Skeletal muscle satellite cell (primary cell): ENCODE results near the gene MTFR1L.
"Not testable (repeated sequence)": the region's sequence is repeated elsewhere in the genome, so short reads cannot be mapped to it uniquely, and the experiment has no call there.

Experiments
- H3K27me3 ChIP-seq: 2 replicates; pipeline ENCODE4 v1.7.0; 2013; ENCODE audit warnings: low read length; ENCODE audit not compliant: control insufficient read depth, insufficient read depth
- H3K36me3 ChIP-seq: 2 replicates; pipeline ENCODE4 v1.7.0; 2013; ENCODE audit warnings: mild to moderate bottlenecking, control low read depth, low read length; ENCODE audit not compliant: insufficient read depth
- H3K4me1 ChIP-seq: 2 replicates; pipeline ENCODE4 v1.7.0; 2013; ENCODE audit warnings: low read length; ENCODE audit not compliant: control insufficient read depth, insufficient read depth
- H3K4me2 ChIP-seq: 2 replicates; pipeline ENCODE4 v1.7.0; 2013; ENCODE audit warnings: mild to moderate bottlenecking, low read length
- H3K4me3 ChIP-seq: 2 replicates; pipeline ENCODE4 v1.7.0; 2013; ENCODE audit warnings: low read length
- H3K9ac ChIP-seq: 2 replicates; pipeline ENCODE4 v1.7.0; 2013; ENCODE audit warnings: mild to moderate bottlenecking, low read depth, low read length, moderate library complexity
- H3K9me3 ChIP-seq: replicated peaks from 2 replicates; pipeline ENCODE4 v1.7.0; 2013; ENCODE audit warnings: mild to moderate bottlenecking, control low read depth, low read length

MTFR1L gene

DNA sequence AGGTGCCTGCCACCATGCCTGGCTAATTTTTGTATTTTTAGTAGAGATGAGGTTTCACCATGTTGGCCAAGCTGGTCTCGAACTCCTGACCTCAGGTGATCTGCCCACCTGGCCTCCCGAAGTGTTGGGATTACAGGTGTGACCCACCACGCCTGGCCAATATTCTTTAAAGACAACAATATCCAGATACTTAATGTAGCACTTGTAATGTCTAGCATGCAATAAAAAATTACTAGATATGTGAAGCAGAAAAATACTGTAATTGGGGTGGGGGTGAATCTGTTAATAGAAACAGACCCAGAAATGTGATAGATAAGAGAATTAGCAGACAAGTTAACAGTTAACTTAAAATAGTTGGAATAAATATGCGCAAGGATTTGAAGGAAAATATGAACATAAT is 20.1 kb downstream of the MTFR1L start:
- not testable (repeated sequence) for H3K4me2 ChIP-seq, H3K36me3 ChIP-seq, H3K4me1 ChIP-seq, H3K9ac ChIP-seq, H3K9me3 ChIP-seq, H3K27me3 ChIP-seq, H3K4me3 ChIP-seq

DNA sequence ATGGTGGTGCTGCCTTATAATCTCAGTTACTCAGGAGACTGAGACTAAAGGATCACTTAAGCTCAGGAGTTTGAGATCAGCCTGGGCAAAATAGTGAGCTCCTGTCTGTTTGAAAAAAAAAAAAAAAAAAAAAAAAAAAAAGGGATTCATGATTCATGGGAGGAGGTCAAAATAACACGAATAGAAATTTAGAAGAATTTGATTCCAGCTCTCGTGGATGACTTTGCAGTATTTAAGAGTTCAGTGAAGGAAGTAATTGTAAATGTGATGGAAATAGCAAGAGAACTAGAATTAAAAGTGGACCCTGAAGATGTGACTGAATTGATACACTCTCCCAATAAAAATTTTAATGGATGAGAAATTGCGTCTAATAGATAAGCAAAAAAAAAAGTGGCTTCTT is 23.7 kb downstream of the MTFR1L start:
- Histone ChIP-seq H3K4me2 (no peak overlapping the region), H3K9ac (no peak overlapping the region), H3K4me3 (no peak overlapping the region), H3K36me3 (no peaks in the 10 kb centered on the region), H3K4me1 (peaks cover under 1% of the 10 kb centered on the region), H3K9me3 (no peaks in the 10 kb centered on the region), H3K27me3 (no peaks in the 10 kb centered on the region)

DNA sequence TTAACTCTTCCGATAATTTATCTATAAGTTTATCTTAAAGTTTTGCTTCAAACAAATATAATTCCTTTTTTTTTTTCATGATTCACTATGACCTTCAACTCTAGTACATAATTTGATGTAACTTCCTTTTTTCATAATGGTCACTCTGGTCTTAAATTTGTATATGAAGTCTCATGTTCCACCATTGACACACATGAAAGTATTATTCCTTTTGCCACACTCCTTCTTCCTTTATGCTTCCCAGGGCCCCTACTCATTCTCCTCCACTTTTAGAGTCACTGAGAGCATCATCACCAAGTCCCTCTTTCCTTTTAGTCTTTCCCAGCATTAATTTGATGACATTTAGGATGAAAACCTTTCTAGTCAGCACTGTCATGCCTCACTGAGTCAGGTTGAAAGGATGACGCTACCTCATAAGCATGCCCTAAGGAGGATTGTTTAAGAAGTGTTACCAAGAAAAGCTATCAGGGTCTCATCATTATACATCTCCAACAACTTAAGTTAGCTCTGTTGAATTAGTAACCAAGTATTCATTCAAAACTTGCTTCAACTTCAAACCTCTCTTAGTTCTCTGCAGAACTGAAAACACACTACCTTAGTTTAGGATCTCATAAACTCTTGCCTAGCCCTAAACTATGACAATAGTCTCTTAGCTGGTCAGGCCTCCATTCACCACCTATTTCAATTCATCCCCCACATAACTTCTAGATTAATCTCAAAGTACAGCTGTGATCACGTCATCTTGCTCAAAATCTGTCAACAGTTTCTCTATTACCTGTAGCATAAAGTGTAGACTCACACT is 25.0 kb downstream of the MTFR1L start:
- Histone ChIP-seq H3K4me2 (no peak overlapping the region), H3K4me1 (peaks cover 7% of the 10 kb centered on the region), H3K27me3 (no peaks in the 10 kb centered on the region), H3K36me3 (no peaks in the 10 kb centered on the region), H3K9ac (no peak overlapping the region), H3K4me3 (no peak overlapping the region), H3K9me3 (no peaks in the 10 kb centered on the region)

DNA sequence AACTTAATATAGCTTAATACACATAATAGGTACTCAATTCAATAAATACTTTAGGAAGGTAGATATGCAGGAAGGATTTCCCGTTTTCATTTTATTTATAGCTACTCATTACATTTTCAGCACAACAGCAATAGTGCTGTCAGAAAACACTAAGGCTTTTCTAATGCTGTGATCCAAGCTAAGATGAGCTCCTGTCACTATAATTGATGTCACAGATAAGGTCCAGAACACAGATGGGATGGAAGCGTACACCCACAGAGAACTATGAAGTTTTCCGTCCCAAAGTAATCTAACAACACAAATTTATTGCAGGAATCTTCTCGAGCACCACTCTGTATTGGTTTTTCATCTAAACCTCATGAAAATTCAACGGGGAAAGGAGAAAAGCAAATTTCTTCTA is 25.9 kb downstream of the MTFR1L start:
- Histone ChIP-seq H3K9ac (no peak overlapping the region), H3K4me1 (peaks cover 7% of the 10 kb centered on the region), H3K36me3 (no peaks in the 10 kb centered on the region), H3K27me3 (no peaks in the 10 kb centered on the region), H3K4me2 (no peak overlapping the region), H3K4me3 (no peak overlapping the region), H3K9me3 (no peaks in the 10 kb centered on the region)

DNA sequence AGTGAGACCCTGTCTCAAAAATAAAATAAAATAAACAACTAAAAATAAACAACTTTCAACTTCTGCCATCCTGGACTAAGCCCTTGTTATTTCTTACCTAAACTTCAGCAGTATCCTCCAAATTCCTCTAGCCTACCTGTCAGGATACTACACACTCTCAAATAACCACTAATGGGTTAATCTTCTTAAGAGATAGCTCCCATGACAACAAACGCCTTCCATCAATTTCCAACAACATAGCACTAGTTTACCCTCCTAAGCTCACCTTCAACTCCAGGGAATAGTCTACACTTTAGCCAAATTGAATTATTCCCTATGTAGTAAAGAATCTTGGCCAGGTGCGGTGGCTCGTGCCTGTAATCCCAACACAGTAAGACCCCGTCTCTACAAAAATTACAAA is 28.2 kb downstream of the MTFR1L start:
- no peak overlapping the region for H3K4me2 ChIP-seq
- no peaks in the 10 kb centered on the region for H3K9me3 ChIP-seq
- H3K9ac ChIP-seq, result no peak overlapping the region
- no peak overlapping the region for H3K4me3 ChIP-seq
- peaks cover 7% of the 10 kb centered on the region for H3K4me1 ChIP-seq
- no peaks in the 10 kb centered on the region for H3K36me3 ChIP-seq
- no peaks in the 10 kb centered on the region for H3K27me3 ChIP-seq

DNA sequence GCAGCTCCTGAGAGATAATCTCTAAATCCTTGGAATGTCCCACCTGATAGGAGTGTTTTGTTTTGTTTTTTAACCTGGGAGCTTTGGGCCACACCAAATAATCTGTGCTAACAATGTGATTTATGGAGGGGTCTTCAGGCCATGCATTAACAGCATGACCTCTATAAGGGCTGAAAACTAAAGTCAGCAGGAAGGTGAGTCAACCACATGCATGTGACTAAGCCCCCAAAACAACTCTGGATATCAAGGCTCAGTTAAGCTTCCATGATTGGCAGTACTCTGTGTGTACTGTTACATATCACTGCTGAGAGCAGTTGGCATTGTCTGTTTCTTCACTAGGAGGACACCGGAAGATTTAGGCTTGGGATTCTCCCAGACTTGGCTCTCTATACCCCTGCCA is 28.8 kb downstream of the MTFR1L start:
- no peaks in the 10 kb centered on the region for H3K27me3 ChIP-seq
- H3K9me3 ChIP-seq, result no peaks in the 10 kb centered on the region
- no peak overlapping the region for H3K4me3 ChIP-seq
- peaks cover 7% of the 10 kb centered on the region for H3K4me1 ChIP-seq
- H3K9ac ChIP-seq, result no peak overlapping the region
- H3K36me3 ChIP-seq, result no peaks in the 10 kb centered on the region
- no peak overlapping the region for H3K4me2 ChIP-seq

DNA sequence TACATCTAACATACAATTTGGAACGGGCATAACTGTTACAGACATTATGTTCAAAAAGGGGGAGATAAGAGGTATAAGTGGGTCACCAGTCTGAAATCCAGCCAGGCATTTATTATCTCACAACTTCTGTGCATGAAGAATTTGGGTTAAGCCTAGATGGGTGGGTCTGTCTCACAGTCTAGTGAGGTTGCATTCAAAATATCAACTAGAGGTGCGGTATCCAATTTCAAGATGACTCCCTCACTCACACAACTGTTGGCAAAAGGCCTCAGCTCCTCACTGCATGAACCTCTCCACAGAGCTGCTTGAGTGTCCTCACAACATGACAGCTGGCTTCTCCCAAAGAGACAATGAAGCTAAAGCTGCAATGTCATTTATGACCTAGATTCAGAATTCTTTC is 34.8 kb downstream of the MTFR1L start:
- Histone ChIP-seq H3K9me3 (no peaks in the 10 kb centered on the region), H3K9ac (no peak overlapping the region), H3K4me2 (no peak overlapping the region)

DNA sequence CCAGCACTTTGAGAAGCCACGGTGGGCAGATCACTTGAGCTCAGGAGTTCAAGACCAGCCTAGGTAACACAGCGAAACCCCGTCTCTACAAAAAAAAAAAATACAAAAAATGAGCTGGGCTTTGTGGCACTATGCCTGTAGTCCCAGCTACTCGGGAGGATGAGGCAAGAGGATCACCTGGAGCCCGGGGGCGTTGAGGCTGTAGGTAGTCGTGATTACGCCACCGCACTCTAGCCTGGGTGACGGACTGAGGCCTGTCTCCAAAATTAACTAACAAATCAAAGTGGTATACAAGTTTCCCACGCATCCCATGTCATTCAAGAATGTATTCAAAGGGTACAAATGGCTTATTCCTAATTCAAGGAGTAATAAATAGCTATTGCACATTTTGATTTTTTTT is 37.1 kb downstream of the MTFR1L start:
- H3K9ac ChIP-seq, result no peak overlapping the region
- H3K27me3 ChIP-seq, result no peaks in the 10 kb centered on the region
- H3K4me1 ChIP-seq, result peaks cover 14% of the 10 kb centered on the region
- H3K4me3 ChIP-seq, result no peak overlapping the region
- H3K4me2 ChIP-seq, result no peak overlapping the region
- H3K36me3 ChIP-seq, result no peaks in the 10 kb centered on the region
- H3K9me3 ChIP-seq, result no peaks in the 10 kb centered on the region

More for the DNA sequence above, 34.8 kb downstream of the MTFR1L start:
- Histone ChIP-seq H3K4me3 (no peak overlapping the region), H3K36me3 (no peaks in the 10 kb centered on the region), H3K4me1 (peaks cover 10% of the 10 kb centered on the region), H3K27me3 (no peaks in the 10 kb centered on the region)

DNA sequence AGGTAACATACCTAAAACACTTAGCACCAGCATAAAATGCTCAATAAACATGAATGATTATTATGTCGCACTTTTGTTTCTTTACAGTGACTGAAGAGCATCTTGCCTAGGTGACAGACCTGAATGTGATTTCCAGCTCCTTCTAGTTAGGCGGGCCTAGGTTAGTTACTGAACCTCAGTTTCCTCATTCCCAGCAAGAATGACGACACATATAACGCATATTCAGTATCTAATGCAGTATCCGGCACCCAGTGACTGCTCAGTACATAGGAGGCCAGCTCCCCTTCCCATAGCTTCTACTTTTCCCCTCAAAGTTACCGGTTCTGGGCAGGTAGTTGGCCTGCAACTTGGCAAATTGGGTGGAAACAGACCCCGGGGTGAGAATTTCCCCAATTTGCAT is 38.7 kb downstream of the MTFR1L start:
- peak overlapping the region; percentile 89 for H3K9ac ChIP-seq

DNA sequence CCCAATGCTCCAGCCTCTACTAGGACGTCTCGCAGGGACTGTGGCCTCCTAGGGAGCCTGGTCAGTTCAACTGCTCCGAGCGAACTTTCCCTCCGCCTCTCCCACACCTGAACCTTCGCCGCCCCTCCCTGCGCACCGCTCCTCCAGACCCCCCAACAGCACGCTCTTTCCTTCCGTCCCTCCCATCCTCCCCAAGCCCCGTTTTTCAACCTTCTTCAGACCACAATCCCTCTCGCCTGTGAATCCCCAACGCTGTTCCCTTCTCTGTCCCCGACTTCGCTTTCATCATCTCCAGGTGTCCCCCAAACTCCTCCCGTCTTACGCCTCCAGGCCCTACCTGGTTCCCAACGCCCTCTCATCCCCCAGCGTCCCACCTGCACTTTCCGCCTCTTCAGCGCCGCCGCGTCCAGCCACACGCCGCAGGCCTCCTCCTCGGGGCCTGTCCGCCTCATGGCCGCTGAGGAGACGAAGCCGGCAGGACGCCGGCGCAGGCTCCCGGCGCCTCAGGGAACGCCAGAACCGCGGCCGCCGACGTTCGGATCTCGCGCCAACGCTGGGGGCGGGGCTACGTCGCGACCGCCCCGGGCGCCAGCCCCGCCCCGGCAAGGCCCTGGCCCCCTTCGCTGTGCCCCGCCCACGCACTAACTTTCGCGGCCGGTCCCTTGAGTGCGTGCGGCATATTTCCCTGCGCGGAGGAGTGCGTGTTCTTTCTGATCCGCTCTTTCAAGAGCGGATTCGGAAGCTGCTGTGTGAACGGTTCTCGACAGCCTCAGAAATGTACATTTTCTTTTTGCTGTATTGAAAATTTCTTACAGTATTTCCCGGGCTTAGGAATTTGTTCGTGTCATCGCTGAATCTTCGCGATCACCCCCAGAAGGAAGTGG is 39.4 kb downstream of the MTFR1L start, which contains the start of gene AUNIP:
Gene AUNIP, minus strand, starts transcription at position 552 of the 884 bp plus-strand sequence. Its CDS starts 100 bp downstream, at position 452.
- H3K4me2 ChIP-seq, result peak within 1 kb of the TSS; percentile 98
- H3K4me3 ChIP-seq, result peak within 1 kb of the TSS; percentile 79
- no peaks in the 10 kb centered on the region for H3K27me3 ChIP-seq
- H3K4me1 ChIP-seq, result peaks cover 14% of the 10 kb centered on the region
- H3K36me3 ChIP-seq, result peaks cover 16% of the 10 kb centered on the region
- H3K9ac ChIP-seq, result peak within 1 kb of the TSS; percentile 89
- no peaks in the 10 kb centered on the region for H3K9me3 ChIP-seq

More for the DNA sequence above, 38.7 kb downstream of the MTFR1L start:
- H3K36me3 ChIP-seq, result peaks cover 10% of the 10 kb centered on the region
- H3K4me3 ChIP-seq, result peak overlapping the region; percentile 79
- peaks cover 14% of the 10 kb centered on the region for H3K4me1 ChIP-seq
- H3K4me2 ChIP-seq, result peak overlapping the region; percentile 98
- no peaks in the 10 kb centered on the region for H3K27me3 ChIP-seq
- H3K9me3 ChIP-seq, result no peaks in the 10 kb centered on the region

DNA sequence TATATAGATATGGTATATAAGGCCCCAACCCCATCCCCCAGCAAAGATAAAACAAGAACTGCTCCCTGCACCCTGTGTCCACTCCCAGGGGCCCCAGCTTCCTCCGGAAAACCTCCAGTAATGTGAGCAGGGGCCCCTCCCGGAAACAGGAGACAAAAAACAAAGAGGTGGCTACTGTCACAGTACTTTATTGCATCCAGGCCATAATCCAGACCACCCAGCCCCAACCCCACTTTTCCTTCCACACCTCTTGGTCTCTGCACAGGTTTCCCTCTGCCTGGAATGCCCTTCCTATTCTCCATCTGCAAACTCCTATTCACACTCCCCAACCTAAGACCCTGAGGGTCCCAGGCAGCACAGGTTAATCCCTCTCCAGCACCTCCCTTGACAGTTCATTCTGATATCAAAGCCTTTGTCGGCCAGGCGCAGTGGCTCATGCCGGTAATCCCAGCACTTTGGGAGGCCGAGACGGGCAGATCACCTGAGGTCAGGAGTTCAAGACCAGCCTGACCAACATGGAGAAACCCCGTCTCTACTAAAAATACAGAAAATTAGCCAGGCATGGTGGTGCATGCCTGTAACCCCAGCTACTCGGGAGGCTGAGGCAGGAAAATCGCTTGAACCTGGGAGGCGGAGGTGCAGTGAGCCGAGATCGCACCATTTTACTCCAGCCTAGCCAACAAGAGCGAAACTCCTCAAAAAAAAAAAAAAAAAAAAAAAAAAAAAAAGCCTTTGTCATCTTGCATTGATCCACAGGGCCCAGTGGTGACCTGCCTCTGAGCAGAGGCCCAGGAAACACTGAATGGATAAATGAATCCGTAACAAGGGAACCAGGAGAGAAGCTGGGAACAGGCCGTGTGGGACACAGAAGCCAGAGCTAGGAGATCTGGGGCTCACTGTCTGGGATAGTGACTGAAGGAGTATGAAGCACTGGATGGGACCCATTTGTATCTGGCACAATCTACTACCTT is 41.8 kb downstream of the MTFR1L start:
- Histone ChIP-seq H3K9ac (no peak overlapping the region), H3K4me2 (no peak overlapping the region), H3K4me1 (peaks cover 14% of the 10 kb centered on the region), H3K4me3 (no peak overlapping the region), H3K27me3 (no peaks in the 10 kb centered on the region), H3K36me3 (peaks cover 20% of the 10 kb centered on the region), H3K9me3 (no peaks in the 10 kb centered on the region)
